SK-N-MC (cell line): ENCODE measurements around the gene DSCAM.

Source experiments
- EZH2 ChIP-seq: fragments of 200-600 bp; sonication (generic); IDR thresholded peaks from one replicate; pipeline ENCODE4 v1.6.1; 2017; ENCODE audit warnings: antibody characterized with exemption
- FOXP2 ChIP-seq: optimal IDR thresholded peaks from 2 replicates; pipeline ENCODE3; 2011; ENCODE audit warnings: mild to moderate bottlenecking, moderate library complexity; ENCODE audit not compliant: insufficient read depth; ENCODE audit errors: extremely low read length, control extremely low read depth
- POLR2AphosphoS5 ChIP-seq: IDR thresholded peaks from 2 replicates; pipeline ENCODE4 v1.6.1; 2012; ENCODE audit warnings: mild to moderate bottlenecking, low read depth, low read length, borderline replicate concordance

DNA sequence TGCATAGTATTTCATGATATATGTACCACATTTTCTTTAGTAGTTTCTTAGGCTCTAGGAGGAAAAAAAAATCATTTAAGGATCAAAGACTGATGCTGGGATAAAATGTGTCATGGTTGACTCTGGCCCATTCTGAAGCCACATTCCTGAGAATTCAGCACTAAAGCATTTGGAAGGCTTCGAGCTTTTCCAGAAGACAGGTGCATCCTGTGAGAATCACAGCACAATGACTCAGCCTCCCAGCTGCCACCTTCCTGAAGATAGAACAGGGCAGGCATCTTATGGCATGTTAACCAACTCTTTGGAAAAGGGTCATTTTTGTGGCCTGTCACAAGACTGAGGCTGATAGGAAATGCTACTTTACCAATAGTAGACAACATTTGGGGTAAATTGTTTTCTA is 619.9 kb downstream of the DSCAM start:
- TF ChIP-seq EZH2 (no peak), POLR2AphosphoS5 (no peak), FOXP2 (no peak)
